ENCODE data around the gene TMEM258. TPM values are rescaled to one million over a fixed set of nuclear protein-coding genes. Genes with fewer than 3 reads are reported as not detected.

TMEM258 gene
- total RNA-seq, 1 donor from 2014 or later, result 61.3 TPM

- H3K27me3 ChIP-seq (ENCODE audit: control insufficient read depth, insufficient read depth, low read length), result no peaks in the 10 kb centered on the region
- DNase-seq (ENCODE audit: low read depth) (no peak), FAIRE-seq (no peak)
- H3K4me3 ChIP-seq (ENCODE audit: low read depth, low read length), result no peak overlapping the region
- no peak for TF ChIP-seq CTCF (IDR thresholded peaks at IDR 0.05; ENCODE audit: insufficient read depth, low read length, severe bottlenecking)
- H3K36me3 ChIP-seq (ENCODE audit: control insufficient read depth, insufficient read depth, low read length), result peaks cover 23% of the 10 kb centered on the region
Observed at GRCh38 chr11:61805146-61805545, 12.7 kb upstream of the TMEM258 start.

GRCh38 chr11:61803889-61804647 lies 11.7 kb upstream of the TMEM258 start:
- H3K36me3 ChIP-seq (ENCODE audit: control insufficient read depth, insufficient read depth, low read length), result peaks cover 20% of the 10 kb centered on the region
- no peak for FAIRE-seq

GRCh38 chr11:61802605-61803004 lies 10.2 kb upstream of the TMEM258 start:
- H3K4me3 ChIP-seq (ENCODE audit: low read depth, low read length), result no peak overlapping the region
- no peak for FAIRE-seq
- no peak for TF ChIP-seq CTCF (IDR thresholded peaks at IDR 0.05; ENCODE audit: insufficient read depth, low read length, severe bottlenecking)
- no peak for DNase-seq (ENCODE audit: low read depth)
- no peaks in the 10 kb centered on the region for H3K27me3 ChIP-seq (ENCODE audit: control insufficient read depth, insufficient read depth, low read length)
- H3K36me3 ChIP-seq (ENCODE audit: control insufficient read depth, insufficient read depth, low read length), result peaks cover 20% of the 10 kb centered on the region

More at GRCh38 chr11:61803889-61804647, 11.7 kb upstream of the TMEM258 start:
- no peak for TF ChIP-seq CTCF (IDR thresholded peaks at IDR 0.05; ENCODE audit: insufficient read depth, low read length, severe bottlenecking)
- DNase-seq (ENCODE audit: low read depth), result no peak
- no peak overlapping the region for H3K4me3 ChIP-seq (ENCODE audit: low read depth, low read length)
- H3K27me3 ChIP-seq (ENCODE audit: control insufficient read depth, insufficient read depth, low read length), result no peaks in the 10 kb centered on the region

- no peaks in the 10 kb centered on the region for H3K27me3 ChIP-seq (ENCODE audit: control insufficient read depth, insufficient read depth, low read length)
- H3K36me3 ChIP-seq (ENCODE audit: control insufficient read depth, insufficient read depth, low read length), result peaks cover 17% of the 10 kb centered on the region
- no peak for TF ChIP-seq CTCF (IDR thresholded peaks at IDR 0.05; ENCODE audit: insufficient read depth, low read length, severe bottlenecking)
- DNase-seq (ENCODE audit: low read depth) (no peak), FAIRE-seq (no peak)
- no peak overlapping the region for H3K4me3 ChIP-seq (ENCODE audit: low read depth, low read length)
Observed at GRCh38 chr11:61800331-61801281, 8.2 kb upstream of the TMEM258 start.

GRCh38 chr11:61799665-61800284 lies 7.4 kb upstream of the TMEM258 start:
- FAIRE-seq (no peak), DNase-seq (ENCODE audit: low read depth) (no peak)
- Histone ChIP-seq H3K4me3 (ENCODE audit: low read depth, low read length) (no peak overlapping the region), H3K36me3 (ENCODE audit: control insufficient read depth, insufficient read depth, low read length) (peaks cover 14% of the 10 kb centered on the region), H3K27me3 (ENCODE audit: control insufficient read depth, insufficient read depth, low read length) (no peaks in the 10 kb centered on the region)
- no peak for TF ChIP-seq CTCF (IDR thresholded peaks at IDR 0.05; ENCODE audit: insufficient read depth, low read length, severe bottlenecking)

Data from bronchial epithelial cell (primary cell).